Suppressor macrophage (primary cell): Measurements from ENCODE around the gene PPP1R1C.

Experiments used
- DNase-seq, 4 experiments: peaks; one replicate each; pipeline ENCODE4 v3.0.0-alpha.2; 2020 to 2022

PPP1R1C gene

DNA sequence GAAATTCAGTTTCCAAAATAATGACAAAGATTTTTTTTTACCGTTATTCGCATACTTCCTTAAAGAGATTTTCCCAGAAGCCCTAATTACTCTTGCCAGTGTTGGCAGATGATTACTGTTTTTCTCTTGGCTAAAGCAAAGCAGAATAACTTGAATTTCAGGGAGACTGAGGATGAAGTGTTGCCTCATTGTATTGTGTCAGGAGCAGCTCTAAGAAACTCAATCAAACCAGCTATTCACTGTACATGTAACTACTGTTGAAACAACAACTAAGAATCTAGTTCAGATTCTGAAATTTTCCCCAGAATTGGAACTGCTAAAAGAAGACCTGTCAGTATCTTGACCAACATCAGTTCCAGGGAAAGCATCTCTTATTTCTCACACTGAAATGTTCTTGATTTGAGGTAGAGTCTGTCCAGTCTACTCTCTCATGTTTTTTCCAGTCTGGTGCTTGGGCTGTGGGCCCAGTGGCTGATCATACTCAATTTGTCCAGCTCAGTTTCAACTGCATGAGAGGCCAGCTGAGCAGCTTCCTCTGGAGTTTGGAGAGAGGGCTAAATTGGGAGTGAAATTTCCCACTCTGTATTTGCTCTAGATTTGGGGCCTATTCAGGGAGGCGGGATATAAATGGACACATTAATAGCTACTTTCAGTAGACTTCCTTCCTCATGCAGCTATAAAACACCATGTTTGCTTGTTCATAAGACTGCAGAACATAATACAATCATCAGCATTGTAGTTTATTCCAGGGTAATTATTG lies 78.5 kb downstream of the PPP1R1C start:
- DNase-seq: no peak

DNA sequence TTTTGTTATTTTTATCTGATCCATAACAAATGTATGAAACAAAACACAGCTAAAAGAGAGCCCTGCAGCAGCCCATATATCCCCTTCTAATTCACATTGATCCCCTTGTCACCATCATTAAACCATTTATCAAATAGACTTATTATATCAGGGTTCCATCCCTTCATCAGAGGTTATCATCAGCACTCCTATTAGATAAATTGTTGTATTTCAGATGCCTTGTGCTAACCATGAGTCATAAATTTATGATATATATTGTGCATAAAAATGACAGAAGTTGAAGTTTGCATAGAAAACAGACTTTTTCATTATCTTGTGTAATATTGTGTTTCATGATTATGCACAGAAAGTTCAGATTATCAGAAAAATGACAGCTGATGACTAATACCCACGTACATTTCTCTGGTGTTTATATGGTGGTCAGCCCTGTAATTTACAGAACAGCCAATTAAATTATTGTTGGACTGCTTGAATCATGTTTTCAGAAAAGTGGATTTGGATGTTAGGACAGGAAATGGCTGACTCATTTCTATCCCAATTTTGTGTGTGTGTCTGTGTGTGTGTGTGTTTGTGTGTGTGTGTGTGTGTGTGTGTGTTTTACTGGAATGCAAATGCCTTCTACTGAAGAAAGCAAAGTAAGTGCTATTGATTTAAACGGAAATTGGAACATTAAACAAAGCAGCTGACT lies 80.9 kb downstream of the PPP1R1C start:
- DNase-seq: no peak

DNA sequence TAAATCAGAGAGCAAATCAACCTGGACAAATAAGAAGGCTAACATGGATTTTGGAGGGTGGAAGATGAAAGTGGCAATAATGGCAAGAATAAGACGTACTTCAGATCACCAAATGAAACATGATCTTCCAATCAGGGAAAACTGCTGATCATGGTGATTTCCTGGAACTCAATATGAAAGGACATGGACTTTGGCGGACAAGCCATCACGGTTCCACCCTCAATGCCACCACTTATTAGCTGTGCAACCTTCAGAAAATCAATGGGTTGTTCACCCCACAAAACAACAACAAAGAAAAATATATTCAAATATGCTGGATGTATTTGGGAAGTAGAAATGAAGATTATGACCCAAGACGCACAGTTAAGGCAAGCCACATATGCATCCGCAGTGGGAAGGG lies 81.7 kb downstream of the PPP1R1C start:
- no peak for DNase-seq

DNA sequence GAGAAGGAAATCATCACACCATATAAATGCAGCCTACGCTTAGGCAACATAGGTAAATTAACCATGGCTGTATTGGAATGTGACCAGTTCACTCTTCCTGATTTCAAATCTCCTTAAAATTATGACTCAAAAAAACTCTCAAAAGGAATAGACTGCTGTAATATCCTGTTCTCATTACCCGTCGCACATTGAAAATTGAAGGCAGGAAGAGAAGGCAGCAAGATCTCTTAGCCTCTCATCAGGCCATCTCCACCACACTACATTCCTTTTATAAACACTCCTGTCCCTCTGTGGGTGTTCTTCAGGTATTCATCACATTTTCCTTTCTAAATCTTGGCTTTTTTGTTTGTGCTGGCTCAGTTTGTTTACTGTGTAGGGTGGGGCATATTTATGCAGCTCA lies 83.2 kb downstream of the PPP1R1C start:
- DNase-seq: no peak

DNA sequence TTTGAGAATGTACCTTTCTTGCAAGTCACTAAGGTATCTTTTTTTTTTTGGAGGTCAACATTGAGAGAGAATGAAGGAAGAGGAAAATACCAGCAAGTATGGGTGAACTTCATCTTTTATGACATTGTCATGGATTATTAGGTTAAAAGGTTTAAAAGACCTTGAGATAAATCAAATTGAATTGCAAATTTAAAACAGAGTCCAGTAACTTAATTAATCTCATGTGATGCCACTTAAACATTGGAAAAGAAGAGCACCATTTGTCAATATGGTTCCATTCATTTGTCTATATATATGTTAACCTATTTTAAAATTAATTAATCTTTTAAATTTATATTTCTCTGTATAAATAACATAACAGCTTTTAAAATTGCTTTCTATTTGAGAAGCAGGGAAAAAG lies 83.8 kb downstream of the PPP1R1C start:
- DNase-seq: no peak

DNA sequence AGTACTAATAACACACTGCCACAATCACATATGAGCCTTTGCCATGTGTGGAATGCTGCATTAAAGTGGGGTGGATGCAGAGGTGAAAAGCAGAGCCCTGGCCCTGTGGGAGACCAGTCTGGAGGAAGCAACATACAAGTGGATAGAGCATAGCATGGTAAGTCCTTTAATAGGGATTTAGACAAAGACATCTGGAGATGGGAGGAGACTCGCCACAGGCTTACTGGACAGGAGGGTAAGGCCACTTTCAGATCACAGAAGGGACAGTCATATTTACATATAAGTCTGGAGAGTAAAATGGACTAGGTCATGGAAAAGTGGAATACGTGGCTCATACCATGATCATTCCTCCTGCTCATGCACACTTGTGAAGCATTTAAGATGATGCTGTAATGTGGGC lies 84.3 kb downstream of the PPP1R1C start:
- DNase-seq: no peak

DNA sequence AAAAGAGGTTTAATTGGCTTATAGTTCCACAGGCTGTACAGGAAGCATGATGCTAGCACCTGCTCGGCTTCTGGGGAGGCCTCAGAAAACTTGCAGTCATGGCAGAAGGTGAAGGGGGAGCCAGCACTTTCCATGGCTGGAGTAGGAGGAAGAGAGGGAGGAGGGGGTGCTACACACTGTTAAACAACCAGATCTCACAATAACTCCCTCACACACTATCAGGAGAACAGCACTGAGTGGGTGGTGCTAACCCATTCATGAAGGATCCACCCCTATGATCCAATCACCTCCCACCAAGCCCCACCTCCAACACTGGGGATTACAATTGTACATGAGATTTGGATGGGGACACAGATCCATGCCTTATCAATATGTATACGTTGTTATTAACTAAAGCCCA lies 85.1 kb downstream of the PPP1R1C start:
- DNase-seq: no peak

DNA sequence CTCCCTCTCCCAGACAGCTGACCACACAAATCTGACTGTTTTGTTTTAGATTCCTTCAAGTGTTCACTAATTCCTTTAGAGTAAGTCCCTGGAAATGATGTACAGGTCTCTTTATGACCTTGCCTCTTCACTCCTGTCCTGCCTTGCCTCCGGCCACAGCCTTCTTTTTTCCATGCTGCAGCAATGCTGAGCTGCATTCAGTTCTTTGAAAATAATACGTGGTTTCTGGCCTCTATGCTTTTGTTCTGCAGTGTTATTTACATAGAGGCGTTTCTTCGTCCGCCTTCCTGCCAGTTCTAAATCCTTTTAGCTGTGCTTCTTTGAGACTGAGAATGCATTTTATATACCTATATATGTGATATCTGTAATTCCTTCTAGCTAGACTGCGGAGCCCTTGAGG lies 87.2 kb downstream of the PPP1R1C start:
- no peak for DNase-seq

DNA sequence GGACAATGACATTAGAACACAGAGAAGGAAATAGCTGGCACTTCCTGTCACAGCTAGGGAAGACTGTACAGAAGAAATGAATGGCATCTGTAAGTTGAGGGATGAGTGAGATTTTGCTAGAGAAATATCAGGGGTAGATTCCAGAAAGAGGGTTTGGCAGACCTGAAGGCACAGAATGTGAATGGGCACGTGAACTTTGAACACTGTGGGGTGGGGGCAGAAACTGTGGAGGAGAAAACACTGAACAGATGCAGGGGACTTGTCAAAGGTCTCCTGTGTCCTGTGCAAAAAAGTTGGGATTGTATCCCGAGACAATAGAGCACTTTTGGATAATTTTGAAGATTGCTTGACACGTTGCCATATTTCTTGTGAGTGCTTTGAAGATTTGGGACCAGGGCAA lies 88.0 kb downstream of the PPP1R1C start:
- DNase-seq: no peak

DNA sequence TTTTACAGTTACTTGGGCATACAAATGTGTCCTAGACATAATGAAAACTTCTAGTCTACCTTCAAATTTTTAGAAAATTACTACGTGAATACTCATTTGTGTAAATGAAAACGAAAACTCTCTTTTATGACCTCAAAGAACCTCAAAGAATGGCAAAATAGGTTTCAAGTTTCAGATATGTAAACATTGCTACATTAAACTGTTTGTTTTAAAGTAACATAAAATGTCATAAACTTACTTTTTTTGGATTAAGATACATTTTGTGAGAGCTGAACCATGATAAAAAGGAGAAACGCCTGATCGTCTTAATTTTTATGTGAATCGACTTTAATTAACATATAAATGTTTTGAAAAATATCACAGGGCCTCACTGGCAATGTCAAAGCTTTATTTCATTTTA lies 91.4 kb downstream of the PPP1R1C start:
- DNase-seq: no peak

DNA sequence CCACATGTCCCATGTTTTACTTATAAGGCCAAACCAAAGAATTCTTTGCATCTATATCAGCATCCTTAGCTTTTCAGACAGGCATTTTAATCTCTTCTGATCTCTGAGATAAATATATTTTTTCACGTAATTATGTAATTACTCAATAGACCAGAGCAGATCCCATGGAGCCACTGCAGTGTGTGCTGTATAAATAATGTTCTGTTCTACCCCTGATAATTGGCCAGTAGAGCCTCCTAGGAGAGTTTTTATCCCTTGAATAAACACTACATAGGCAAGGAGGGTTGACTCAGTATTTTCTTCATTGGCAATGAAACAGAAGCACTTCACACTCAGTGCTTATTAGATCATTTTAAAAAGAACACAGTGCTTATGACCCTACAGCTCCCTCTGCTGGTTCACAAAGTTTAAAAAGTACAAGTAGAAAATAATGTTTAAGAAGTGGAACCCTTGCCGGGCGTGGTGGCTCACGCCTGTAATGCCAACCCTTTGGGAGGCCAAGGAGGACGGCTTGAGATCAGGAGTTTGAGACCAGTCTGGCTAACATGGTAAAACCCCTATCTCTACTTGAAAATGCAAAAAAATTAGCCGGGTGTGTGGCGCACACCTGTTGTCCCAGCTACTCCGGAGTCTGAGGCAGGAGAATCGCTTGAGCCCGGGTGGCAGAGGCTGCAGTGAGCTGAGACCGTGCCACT lies 91.9 kb downstream of the PPP1R1C start:
- DNase-seq: peak; percentile 72 to 88 (median 78)

DNA sequence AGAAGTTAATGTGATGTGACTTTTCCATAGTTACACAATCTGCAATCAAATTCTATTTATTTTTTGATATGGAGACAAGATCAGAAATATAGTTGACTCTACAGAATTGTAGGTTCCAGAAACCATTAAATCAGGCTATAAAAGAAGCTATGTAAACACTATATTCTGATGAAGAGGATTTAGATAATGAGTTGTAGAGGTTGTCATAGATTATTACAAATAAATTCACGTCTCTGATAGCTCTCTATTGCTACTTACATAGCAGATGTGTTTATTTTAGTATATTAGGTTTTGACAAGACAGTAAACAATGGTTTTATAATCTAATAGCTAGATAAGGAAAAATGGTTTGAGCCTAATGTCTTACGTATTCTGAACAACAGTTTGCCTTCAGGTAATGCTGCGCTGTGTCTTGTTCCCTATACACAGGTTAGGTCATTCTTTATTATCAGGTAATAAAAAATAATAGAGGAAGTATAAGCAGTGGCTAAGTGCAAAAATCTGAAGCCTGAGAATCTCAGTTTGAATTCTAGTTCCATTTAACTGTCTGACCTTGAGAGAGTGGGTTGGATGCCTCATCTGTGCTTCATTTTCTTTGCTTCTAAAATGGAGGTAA lies 93.4 kb downstream of the PPP1R1C start:
- no peak for DNase-seq

DNA sequence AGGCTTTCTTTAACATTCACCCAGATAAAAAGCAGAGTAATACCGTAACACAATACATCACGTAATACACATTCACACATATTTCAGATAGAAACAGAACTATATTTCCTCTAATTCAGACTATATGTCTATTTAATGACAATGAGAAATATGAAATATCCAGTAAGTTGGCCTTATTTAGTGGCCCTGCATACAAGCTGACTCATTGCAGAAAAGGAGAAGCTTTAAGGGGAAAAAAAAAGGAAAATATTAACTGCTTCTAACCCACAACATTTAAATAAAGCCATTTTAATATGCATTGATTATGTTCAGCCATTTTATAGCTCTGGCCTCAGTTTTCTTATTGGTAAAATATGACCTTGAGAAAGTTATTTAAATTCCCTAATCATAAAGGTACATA lies 94.8 kb downstream of the PPP1R1C start:
- DNase-seq: peak in 2 of 4 experiments; percentile 16 to 42

DNA sequence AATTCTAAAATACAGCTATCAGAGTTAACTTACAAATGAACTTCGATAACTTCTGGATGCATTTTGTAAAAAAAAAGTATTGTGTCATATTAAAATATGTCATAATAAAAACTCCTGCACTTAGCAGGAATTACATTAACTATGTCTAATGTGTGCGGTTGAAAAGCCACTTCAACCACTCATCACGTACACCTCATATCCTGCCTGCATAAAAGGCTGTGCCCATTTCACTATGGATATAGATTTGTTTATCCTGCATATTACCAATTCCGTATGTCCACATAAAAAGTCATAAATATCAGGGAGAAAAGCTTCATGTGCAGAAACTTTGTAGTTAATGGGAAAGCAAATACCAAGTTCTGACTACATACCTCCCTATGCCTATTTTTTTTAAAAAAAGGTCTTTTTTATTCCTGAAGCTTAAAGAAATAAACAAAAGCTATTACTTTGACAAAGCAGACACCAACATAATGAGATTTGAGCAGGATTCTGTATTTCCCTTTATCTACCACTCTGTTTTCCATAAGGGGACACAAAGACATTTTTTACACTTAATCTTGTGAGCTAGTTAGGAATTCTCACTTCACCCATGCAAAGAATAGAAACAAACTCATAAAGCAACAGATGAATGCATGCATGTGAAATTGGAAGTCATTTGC lies 96.1 kb downstream of the PPP1R1C start:
- DNase-seq: no peak

DNA sequence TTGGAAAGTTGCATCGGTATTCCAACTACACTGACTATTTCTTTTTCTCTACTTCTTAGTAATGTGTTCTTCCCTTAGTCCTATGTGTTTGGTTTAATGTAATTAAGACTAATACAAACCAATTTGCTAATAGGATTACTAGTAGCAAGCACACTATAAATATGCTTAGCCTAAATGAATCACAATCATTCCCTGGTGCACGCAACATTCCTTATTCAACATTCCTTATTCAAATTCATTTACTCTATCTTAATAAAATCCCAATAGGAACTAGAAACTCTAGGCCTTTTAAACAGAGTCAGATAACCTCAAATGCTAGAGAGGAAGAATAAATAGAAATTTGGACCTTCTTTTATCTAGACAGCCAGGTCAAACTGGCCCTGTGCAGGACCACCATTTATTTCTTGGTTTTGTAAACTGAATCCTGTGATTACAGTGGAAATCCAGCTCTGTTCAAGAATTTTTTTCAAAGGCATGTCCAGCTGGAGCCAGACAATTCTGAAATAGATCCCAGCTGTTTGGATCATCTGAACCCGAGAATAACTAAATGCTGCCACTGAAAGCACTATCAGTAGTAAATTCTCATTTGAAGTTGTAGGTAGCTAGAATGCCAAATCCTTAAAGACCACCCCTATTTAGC lies 103.1 kb downstream of the PPP1R1C start:
- no peak for DNase-seq

DNA sequence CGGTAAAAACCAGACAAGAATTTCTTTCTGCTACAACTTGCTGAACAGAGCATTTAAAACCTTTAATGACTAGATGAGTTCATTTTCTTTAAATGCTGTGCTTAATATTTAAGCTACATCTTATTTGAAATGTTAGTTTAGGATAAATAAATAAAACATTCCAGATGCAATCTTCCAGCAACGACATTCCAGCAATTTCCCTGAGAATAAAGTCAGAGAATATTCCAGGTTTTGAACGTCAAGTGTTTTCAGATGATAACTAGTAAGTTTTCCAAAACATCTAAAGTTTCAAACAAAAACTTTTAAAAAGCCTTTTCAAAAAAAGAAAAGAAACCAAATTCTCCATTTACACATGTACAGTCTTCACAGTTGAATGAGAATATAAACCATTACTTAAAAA lies 104.8 kb downstream of the PPP1R1C start:
- no peak for DNase-seq

DNA sequence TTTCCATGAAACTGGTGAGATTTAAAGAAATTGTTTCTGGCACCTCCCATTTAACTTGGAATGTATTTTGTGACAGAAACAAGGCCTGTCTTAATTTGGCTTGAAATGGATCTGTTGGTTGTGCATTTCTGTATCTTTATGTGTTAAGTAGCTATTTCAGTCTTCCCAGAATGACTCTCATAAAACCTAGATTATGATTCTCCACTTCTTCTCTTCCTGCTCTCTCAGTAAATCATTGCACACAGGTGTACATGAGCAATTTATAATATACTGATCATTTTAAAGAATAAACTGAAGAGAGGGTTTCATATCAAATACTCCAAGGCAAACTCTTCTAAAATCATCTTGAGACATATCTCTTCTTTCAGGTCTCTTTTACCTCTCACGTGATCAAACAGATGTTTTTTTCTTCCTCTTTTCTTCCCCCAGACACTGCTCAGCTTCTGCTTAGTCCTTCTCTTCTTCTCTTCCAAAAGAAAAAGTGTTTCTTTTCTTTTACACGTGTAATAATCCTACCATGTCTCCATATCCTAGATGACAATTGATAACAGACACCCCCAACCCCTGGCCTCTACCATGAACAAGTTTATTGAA lies 112.0 kb downstream of the PPP1R1C start:
- peak in 2 of 4 experiments; percentile 10 to 17 for DNase-seq

DNA sequence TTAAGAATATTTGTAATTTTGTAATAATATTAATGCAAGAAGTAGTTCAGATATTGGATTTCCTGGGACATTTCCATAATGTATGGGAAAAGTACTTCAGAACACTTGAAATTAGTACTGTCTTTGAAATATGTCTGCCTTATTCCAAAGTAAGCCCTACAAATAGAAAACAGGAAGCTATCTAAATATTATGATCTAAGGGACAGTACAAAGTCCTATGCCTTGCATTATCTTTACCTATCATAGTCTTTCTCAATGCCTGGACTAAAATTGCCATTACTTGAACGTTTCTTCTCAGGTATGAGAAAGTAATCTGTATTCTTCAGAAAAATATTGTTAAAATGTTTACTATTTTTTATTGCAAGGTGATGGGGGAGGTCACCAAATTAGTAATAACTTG lies 113.0 kb downstream of the PPP1R1C start:
- no peak for DNase-seq

DNA sequence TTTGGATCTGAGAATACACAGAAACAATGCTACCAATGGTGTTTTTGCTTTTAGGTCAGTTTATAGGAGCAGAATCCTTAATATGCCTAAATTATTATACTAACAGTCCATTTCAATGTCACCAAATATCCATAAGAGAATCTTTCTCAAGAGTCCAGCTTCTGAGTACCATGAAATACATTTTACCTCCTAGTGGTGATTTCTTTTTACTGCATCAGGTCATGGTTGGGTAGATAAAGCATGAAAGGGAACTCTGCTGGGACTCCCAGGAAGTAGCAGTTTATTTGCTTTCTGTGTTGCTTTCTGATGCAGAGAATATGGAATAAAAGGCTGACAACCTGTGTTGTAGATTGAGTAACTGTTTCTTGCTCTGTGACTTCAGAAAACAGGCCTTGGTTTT lies 115.6 kb downstream of the PPP1R1C start:
- peak in 2 of 4 experiments; percentile 20 to 29 for DNase-seq

DNA sequence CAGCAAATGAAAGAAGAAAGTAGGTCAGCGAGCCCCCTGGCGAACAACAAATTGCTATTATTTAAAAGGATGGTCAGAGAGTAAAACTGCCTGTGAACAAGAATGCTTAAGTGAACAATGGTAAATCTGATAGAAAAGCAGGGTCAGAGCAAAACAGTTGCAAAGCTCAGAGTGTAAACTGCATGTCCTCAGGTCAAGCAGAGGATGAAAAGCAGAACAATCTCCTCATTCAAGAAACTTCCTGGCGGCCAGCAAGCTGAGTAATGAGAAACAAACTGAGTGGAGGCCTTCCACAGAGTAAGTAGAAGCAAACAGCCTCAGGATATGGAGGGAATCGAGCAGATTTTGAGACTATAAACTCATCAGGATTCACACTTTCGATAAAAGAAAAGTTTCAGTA lies 117.9 kb downstream of the PPP1R1C start:
- DNase-seq: no peak

DNA sequence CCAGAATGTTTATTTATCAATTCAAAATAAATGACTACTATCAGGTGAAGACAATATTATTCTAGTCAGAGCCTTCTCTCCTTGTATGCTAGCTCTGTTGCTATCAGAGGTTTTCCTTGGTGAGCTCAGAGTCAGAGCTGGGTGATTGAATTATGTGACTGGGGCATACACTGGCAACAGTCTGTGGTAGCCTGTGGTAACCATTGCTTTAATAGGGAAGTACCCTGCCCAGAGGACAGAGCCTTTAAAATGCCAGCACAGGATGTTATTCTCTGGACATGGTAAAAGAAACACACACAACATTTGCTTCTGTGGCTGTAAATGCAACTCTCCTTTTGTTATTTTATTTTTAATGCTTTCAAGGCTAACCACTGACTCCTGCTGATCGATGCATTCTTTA lies 124.7 kb downstream of the PPP1R1C start:
- DNase-seq: peak in 3 of 4 experiments; percentile 5 to 14 (median 11)

DNA sequence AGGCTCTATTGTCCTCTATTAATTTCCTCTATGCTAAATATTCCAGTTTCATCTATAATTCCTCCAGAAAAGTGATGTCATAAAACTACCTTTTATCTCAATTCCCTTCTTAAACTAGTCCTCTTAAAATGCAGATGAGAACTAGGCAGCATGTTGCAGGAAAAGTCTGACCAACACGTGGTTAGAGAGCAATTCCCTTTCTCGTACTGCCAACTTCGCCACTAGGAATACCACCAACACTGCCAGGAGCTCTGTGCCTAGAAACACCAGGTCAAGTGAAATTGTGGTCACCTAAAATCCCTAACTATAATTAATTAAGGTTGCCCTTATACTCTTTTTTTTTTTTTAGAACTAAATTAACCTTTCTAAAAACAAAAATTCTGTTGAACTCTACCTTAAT lies 127.7 kb downstream of the PPP1R1C start:
- DNase-seq: no peak
